MM.1S (cell line): Measurements from ENCODE around the gene POLR3E.

Experiments
- DNase-seq: peaks from one replicate; pipeline ENCODE4 v3.0.0-alpha.2; 2015
- H2AFZ ChIP-seq: fragments of 300-600 bp; sonication (generic); 2 replicates; pipeline ENCODE4 v1.6.0; 2016; ENCODE audit warnings: antibody characterized with exemption, low read length
- H3F3A ChIP-seq: fragments of 300-600 bp; sonication (generic); 2 replicates; pipeline ENCODE4 v1.6.1; 2016; ENCODE audit warnings: mild to moderate bottlenecking, antibody characterized with exemption, low read length, moderate library complexity, mixed read lengths; ENCODE audit not compliant: insufficient read depth
- H3K27ac ChIP-seq: fragments of 300-600 bp; sonication (generic); 2 replicates; pipeline ENCODE4 v1.5.1; 2016; ENCODE audit warnings: mild to moderate bottlenecking, low read length
- H3K27me3 ChIP-seq: fragments of 300-600 bp; sonication (generic); replicated peaks from 2 replicates; pipeline ENCODE4 v1.6.0; 2016; ENCODE audit warnings: low read length; ENCODE audit not compliant: insufficient read depth
- H3K36me3 ChIP-seq: fragments of 300-600 bp; sonication (generic); replicated peaks from 2 replicates; pipeline ENCODE4 v1.6.1; 2016; ENCODE audit warnings: mild to moderate bottlenecking, low read length, mixed read lengths; ENCODE audit not compliant: insufficient read depth
- H3K4me1 ChIP-seq: fragments of 300-600 bp; sonication (generic); 2 replicates; pipeline ENCODE4 v1.6.1; 2016; ENCODE audit warnings: low read length, mixed read lengths
- H3K4me2 ChIP-seq: fragments of 300-600 bp; sonication (generic); 2 replicates; pipeline ENCODE4 v1.6.0; 2016; ENCODE audit warnings: low read depth, low read length
- H3K4me3 ChIP-seq: fragments of 300-600 bp; sonication (generic); 2 replicates; pipeline ENCODE4 v1.5.1; 2016; ENCODE audit warnings: low read length, mixed read lengths
- H3K79me2 ChIP-seq: fragments of 300-600 bp; sonication (generic); 2 replicates; pipeline ENCODE4 v1.6.1; 2016; ENCODE audit warnings: mixed run types, low read length, mixed read lengths
- H3K9ac ChIP-seq: fragments of 300-600 bp; sonication (generic); 2 replicates; pipeline ENCODE4 v1.6.1; 2016; ENCODE audit warnings: low read length, mixed read lengths
- H3K9me2 ChIP-seq: fragments of 300-600 bp; sonication (generic); replicated peaks from 2 replicates; pipeline ENCODE4 v1.6.1; 2016; ENCODE audit warnings: mild to moderate bottlenecking, low read length, mixed read lengths; ENCODE audit not compliant: insufficient read depth
- H3K9me3 ChIP-seq: fragments of 300-600 bp; sonication (generic); replicated peaks from 2 replicates; pipeline ENCODE4 v1.6.1; 2016; ENCODE audit warnings: mild to moderate bottlenecking, low read length, mixed read lengths; ENCODE audit not compliant: insufficient read depth
- H4K20me1 ChIP-seq: fragments of 300-600 bp; sonication (generic); 2 replicates; pipeline ENCODE4 v1.6.1; 2016; ENCODE audit warnings: mild to moderate bottlenecking, low read length, moderate library complexity, mixed read lengths; ENCODE audit not compliant: insufficient read depth
- EZH2 ChIP-seq: fragments of 300-600 bp; sonication (generic); optimal IDR thresholded peaks from 2 replicates; pipeline ENCODE3; 2017; ENCODE audit warnings: low read depth, mild to moderate bottlenecking, antibody characterized with exemption, low read length, mixed read lengths
- EZH2phosphoT487 ChIP-seq: fragments of 300-600 bp; sonication (generic); IDR thresholded peaks from 2 replicates; pipeline ENCODE4 v1.6.1; 2018; ENCODE audit warnings: antibody characterized with exemption, low read length
- TF ChIP-seq, protein P1 (sequence below): fragments of 300-600 bp; sonication (generic); IDR thresholded peaks from 2 replicates; pipeline ENCODE4 v1.5.1; 2016; ENCODE audit warnings: antibody characterized with exemption, low read length, mixed read lengths

POLR3E gene

DNA sequence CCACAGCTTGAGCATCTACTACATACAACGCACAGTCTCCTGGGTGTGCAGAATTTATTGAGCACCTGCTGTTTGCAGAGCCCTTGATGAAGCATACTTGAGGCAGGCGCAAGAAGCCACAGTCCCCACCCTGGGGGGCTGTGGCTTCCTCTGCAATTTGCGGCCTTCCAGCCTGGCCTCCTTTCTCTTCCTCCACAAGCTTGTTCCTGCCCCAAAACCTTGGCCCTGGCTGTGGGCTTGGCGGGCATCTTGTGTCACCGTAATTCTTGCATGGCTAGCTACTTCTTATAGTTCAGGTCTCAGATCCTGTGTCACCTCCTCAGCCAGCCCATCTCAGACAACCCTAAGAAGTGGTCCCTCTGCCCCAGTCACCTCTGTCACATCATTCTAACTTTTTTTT, 43.9 kb upstream of the POLR3E start:
- Histone ChIP-seq H3K27ac (no peak overlapping the region), H3F3A (no peaks in the 10 kb centered on the region), H3K79me2 (no peaks in the 10 kb centered on the region), H3K9me3 (no peaks in the 10 kb centered on the region), H3K9me2 (no peaks in the 10 kb centered on the region), H3K4me3 (no peak overlapping the region), H3K4me1 (no peaks in the 10 kb centered on the region), H2AFZ (no peak overlapping the region), H4K20me1 (no peaks in the 10 kb centered on the region), H3K36me3 (no peaks in the 10 kb centered on the region), H3K9ac (no peak overlapping the region), H3K4me2 (no peak overlapping the region), H3K27me3 (no peaks in the 10 kb centered on the region)
- no peak for DNase-seq
- TF ChIP-seq EZH2 (no peak), EZH2phosphoT487 (no peak)
- TF ChIP-seq, protein P1, sequence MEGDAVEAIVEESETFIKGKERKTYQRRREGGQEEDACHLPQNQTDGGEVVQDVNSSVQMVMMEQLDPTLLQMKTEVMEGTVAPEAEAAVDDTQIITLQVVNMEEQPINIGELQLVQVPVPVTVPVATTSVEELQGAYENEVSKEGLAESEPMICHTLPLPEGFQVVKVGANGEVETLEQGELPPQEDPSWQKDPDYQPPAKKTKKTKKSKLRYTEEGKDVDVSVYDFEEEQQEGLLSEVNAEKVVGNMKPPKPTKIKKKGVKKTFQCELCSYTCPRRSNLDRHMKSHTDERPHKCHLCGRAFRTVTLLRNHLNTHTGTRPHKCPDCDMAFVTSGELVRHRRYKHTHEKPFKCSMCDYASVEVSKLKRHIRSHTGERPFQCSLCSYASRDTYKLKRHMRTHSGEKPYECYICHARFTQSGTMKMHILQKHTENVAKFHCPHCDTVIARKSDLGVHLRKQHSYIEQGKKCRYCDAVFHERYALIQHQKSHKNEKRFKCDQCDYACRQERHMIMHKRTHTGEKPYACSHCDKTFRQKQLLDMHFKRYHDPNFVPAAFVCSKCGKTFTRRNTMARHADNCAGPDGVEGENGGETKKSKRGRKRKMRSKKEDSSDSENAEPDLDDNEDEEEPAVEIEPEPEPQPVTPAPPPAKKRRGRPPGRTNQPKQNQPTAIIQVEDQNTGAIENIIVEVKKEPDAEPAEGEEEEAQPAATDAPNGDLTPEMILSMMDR, result no peak

DNA sequence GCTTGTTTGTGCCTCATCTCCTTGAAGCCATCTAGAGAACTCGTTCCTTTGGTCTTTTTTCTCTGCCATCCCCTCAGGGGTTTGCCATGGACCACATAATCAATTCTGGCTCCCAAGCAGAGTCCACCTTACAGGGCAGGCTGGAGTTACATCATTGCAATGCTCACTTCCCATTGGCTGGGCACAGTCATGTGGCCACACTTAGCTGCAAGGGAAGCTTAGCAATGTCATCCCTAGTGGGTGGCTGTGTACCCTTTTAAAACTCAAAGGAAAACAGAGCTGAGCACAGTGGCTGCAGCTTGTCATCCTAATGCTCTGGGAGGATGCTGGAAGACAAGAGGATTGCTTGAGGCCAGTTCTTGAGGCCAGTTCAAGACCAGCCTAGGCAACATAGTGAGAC, 41.9 kb upstream of the POLR3E start:
- TF ChIP-seq, protein P1, result no peak
- TF ChIP-seq EZH2phosphoT487 (no peak), EZH2 (no peak)
- H3K9ac ChIP-seq, result no peak overlapping the region
- H3K36me3 ChIP-seq, result no peaks in the 10 kb centered on the region
- no peaks in the 10 kb centered on the region for H3K79me2 ChIP-seq
- H3K4me1 ChIP-seq, result no peaks in the 10 kb centered on the region
- H3K9me2 ChIP-seq, result no peaks in the 10 kb centered on the region
- H3F3A ChIP-seq, result no peaks in the 10 kb centered on the region
- H3K27me3 ChIP-seq, result no peaks in the 10 kb centered on the region
- H3K4me2 ChIP-seq, result no peak overlapping the region
- no peak overlapping the region for H3K4me3 ChIP-seq
- H4K20me1 ChIP-seq, result no peaks in the 10 kb centered on the region
- H3K27ac ChIP-seq, result no peak overlapping the region
- no peak overlapping the region for H2AFZ ChIP-seq
- DNase-seq, result no peak
- H3K9me3 ChIP-seq, result no peaks in the 10 kb centered on the region

DNA sequence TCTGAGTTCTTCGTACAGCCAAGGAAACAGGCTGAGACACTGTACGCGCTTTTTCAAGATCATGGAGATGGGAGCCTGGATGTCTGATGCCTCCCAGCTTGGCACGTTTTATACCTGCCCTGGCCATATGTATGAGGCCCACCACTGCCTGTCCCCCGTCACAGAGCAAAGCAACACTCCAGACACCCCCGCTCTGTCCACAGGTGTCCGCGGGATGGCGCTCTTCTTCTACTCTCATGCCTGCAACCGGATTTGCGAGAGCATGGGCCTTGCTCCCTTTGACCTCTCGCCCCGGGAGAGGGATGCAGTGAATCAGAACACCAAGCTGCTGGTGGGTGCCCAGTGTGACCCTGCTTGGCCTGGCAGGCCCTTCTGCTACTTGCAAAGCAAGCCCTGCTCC, 39.8 kb upstream of the POLR3E start:
- no peaks in the 10 kb centered on the region for H3F3A ChIP-seq
- no peaks in the 10 kb centered on the region for H3K79me2 ChIP-seq
- H3K4me2 ChIP-seq, result no peak overlapping the region
- H3K9ac ChIP-seq, result no peak overlapping the region
- H4K20me1 ChIP-seq, result no peaks in the 10 kb centered on the region
- no peaks in the 10 kb centered on the region for H3K27me3 ChIP-seq
- no peaks in the 10 kb centered on the region for H3K4me1 ChIP-seq
- H3K27ac ChIP-seq, result no peak overlapping the region
- no peak overlapping the region for H2AFZ ChIP-seq
- no peaks in the 10 kb centered on the region for H3K9me2 ChIP-seq
- H3K36me3 ChIP-seq, result no peaks in the 10 kb centered on the region
- no peaks in the 10 kb centered on the region for H3K9me3 ChIP-seq
- DNase-seq, result no peak
- TF ChIP-seq EZH2phosphoT487 (no peak), EZH2 (no peak)
- TF ChIP-seq, protein P1, result no peak
- H3K4me3 ChIP-seq, result no peak overlapping the region
